ENCODE data around the gene GABRA4.

GABRA4 gene

GRCh38 chr4:46975812-46976553 lies 17.4 kb downstream of the GABRA4 start:
- ChIA-PET POLR2A (interaction anchor here (0.6 to 1.0 kb wide), 2 partner anchors 13 to 84 kb away, joined by 5 read pairs; no protein-coding TSS in a partner anchor), CTCF (interaction anchor here (0.8 to 1.8 kb wide), 3 partner anchors 13 to 20 kb away, joined by 3 to 4 read pairs (median 3); no protein-coding TSS in a partner anchor)
- no peak for DNase-seq (ENCODE audit: extremely low spot score)
- no peak for TF ChIP-seq CTCF (IDR thresholded peaks at IDR 0.05; ENCODE audit: control extremely low read depth, extremely low read depth, low read depth, missing control alignments)

GRCh38 chr4:46974891-46975543 lies 18.4 kb downstream of the GABRA4 start:
- POLR2A ChIA-PET = no interaction called here
- CTCF ChIA-PET = interaction anchor here (1.8 kb wide), 1 partner anchor 17 kb away, joined by 4 read pairs; no protein-coding TSS in a partner anchor
- TF ChIP-seq CTCF (IDR thresholded peaks at IDR 0.05; ENCODE audit: control extremely low read depth, extremely low read depth, low read depth, missing control alignments) = no peak

GRCh38 chr4:46968847-46969246 lies 24.5 kb downstream of the GABRA4 start:
- CTCF ChIA-PET = interaction anchor here (1.0 kb wide), 1 partner anchor 18 kb away, joined by 4 read pairs; no protein-coding TSS in a partner anchor
- POLR2A ChIA-PET = no interaction called here
- TF ChIP-seq CTCF (IDR thresholded peaks at IDR 0.05; ENCODE audit: control extremely low read depth, extremely low read depth, low read depth, missing control alignments) = no peak
- DNase-seq (ENCODE audit: extremely low spot score) = no peak

More at GRCh38 chr4:46974891-46975543, 18.4 kb downstream of the GABRA4 start:
- no peak for DNase-seq (ENCODE audit: extremely low spot score)

GRCh38 chr4:46967631-46968030 lies 25.8 kb downstream of the GABRA4 start:
- ChIA-PET POLR2A (no interaction called here), CTCF (no interaction called here)
- DNase-seq (ENCODE audit: extremely low spot score) = no peak
- TF ChIP-seq CTCF (IDR thresholded peaks at IDR 0.05; ENCODE audit: control extremely low read depth, extremely low read depth, low read depth, missing control alignments) = no peak

- TF ChIP-seq CTCF (IDR thresholded peaks at IDR 0.05; ENCODE audit: control extremely low read depth, extremely low read depth, low read depth, missing control alignments) = no peak
- ChIA-PET POLR2A (no interaction called here), CTCF (interaction anchor here (0.8 to 2.7 kb wide), 6 partner anchors 9 to 27 kb away, joined by 3 to 8 read pairs (median 5); no protein-coding TSS in a partner anchor)
- no peak for DNase-seq (ENCODE audit: extremely low spot score)
These were observed 34.5 kb downstream of the GABRA4 start for GRCh38 chr4:46958742-46959488.

- ChIA-PET CTCF (interaction anchor here (2.2 to 2.7 kb wide), 2 partner anchors 19 to 24 kb away, joined by 5 to 7 read pairs; no protein-coding TSS in a partner anchor), POLR2A (no interaction called here)
- TF ChIP-seq CTCF (IDR thresholded peaks at IDR 0.05; ENCODE audit: control extremely low read depth, extremely low read depth, low read depth, missing control alignments) = no peak
- DNase-seq (ENCODE audit: extremely low spot score) = no peak
These were observed 36.9 kb downstream of the GABRA4 start for GRCh38 chr4:46956451-46956850.

Measured in GM10248 (cell line).